Measurements from ENCODE around the gene FGD6. TPM values are rescaled to one million over a fixed set of nuclear protein-coding genes. Genes with fewer than 3 reads are reported as not detected.
A peak's percentile ranks its signal among the peaks of the same experiment; 100 is the strongest.
"Not testable (repeated sequence)": the region's sequence is repeated elsewhere in the genome, so short reads cannot be mapped to it uniquely, and the experiment has no call there.

FGD6 gene
- total and polyA plus RNA-seq, 12 donors, result 1.2 to 33.4 (median 21.6) TPM

- WGBS, 2 donors, result 46 to 54% methylated on average over 11 of the region's 11 CpGs
- no peak for TF ChIP-seq CTCF (IDR thresholded peaks at IDR 0.05)
- H3K9me3 ChIP-seq, result no peaks in the 10 kb centered on the region
- peaks cover 0 to 31% (median 13%) of the 10 kb centered on the region in 9 donors for H3K4me1 ChIP-seq
- H3K4me3 ChIP-seq, result no peak overlapping the region
- ATAC-seq, result peak; percentile 18 to 76 (median 57)
- H3K36me3 ChIP-seq, result peaks cover 0 to 44% (median 9%) of the 10 kb centered on the region in 9 donors
- peak overlapping the region; percentile 14 to 74 (median 53) for H3K27ac ChIP-seq
- intact Hi-C loops (cut with DNase I), result no loop called here
- DNase-seq, result no peak
- no peaks in the 10 kb centered on the region for H3K27me3 ChIP-seq
These were observed 116.7 kb downstream of the FGD6 start for GRCh38 chr12:95100264-95101190.

- Histone ChIP-seq H3K27ac (peak overlapping the region in 3 of 10 donors; percentile 59 to 74 (median 73)), H3K9me3 (no peaks in the 10 kb centered on the region), H3K27me3 (no peaks in the 10 kb centered on the region), H3K36me3 (peaks cover 0 to 33% (median 6%) of the 10 kb centered on the region in 9 donors), H3K4me3 (no peak overlapping the region), H3K4me1 (peaks cover 0 to 31% (median 13%) of the 10 kb centered on the region in 9 donors)
- WGBS, 2 donors, result 98% methylated on average over 4 of the region's 4 CpGs
- intact Hi-C loops (cut with DNase I), result no loop called here
- ATAC-seq (no peak), DNase-seq (no peak)
- TF ChIP-seq CTCF (IDR thresholded peaks at IDR 0.05), result no peak
These were observed 117.9 kb downstream of the FGD6 start for GRCh38 chr12:95099270-95099790.

- Histone ChIP-seq H3K9me3 (no peaks in the 10 kb centered on the region), H3K27me3 (no peaks in the 10 kb centered on the region), H3K4me3 (no peak overlapping the region), H3K27ac (peak overlapping the region in 8 of 10 donors; percentile 9 to 80 (median 46)), H3K4me1 (peaks cover 0 to 31% (median 13%) of the 10 kb centered on the region in 9 donors), H3K36me3 (peaks cover 0 to 35% (median 8%) of the 10 kb centered on the region in 9 donors)
- no peak for TF ChIP-seq CTCF (IDR thresholded peaks at IDR 0.05)
- intact Hi-C loops (cut with DNase I), result no loop called here
- WGBS, 2 donors, result 23 to 45% methylated on average over 3 of the region's 3 CpGs
- DNase-seq (no peak), ATAC-seq (peak in 6 of 8 donors; percentile 30 to 77 (median 66))
These were observed 120.4 kb downstream of the FGD6 start for GRCh38 chr12:95096852-95097251.

- WGBS, 2 donors, result 44 to 53% methylated on average over 2 of the region's 2 CpGs
- Histone ChIP-seq H3K4me3 (no peak overlapping the region), H3K36me3 (peaks cover 0 to 40% (median 8%) of the 10 kb centered on the region in 9 donors), H3K27me3 (no peaks in the 10 kb centered on the region), H3K9me3 (no peaks in the 10 kb centered on the region), H3K4me1 (peaks cover 0 to 31% (median 13%) of the 10 kb centered on the region in 9 donors), H3K27ac (peak overlapping the region in 8 of 10 donors; percentile 9 to 80 (median 46))
- intact Hi-C loops (cut with DNase I), result no loop called here
- DNase-seq (no peak), ATAC-seq (peak in 2 of 8 donors; percentile 32 to 39)
- no peak for TF ChIP-seq CTCF (IDR thresholded peaks at IDR 0.05)
These were observed 120.9 kb downstream of the FGD6 start for GRCh38 chr12:95096378-95096777.

GRCh38 chr12:95095866-95096265 lies 121.4 kb downstream of the FGD6 start:
- Histone ChIP-seq H3K36me3 (peaks cover 0 to 45% (median 11%) of the 10 kb centered on the region in 9 donors), H3K27ac (peak overlapping the region in 4 of 10 donors; percentile 38 to 80 (median 64)), H3K4me1 (peaks cover 0 to 31% (median 13%) of the 10 kb centered on the region in 9 donors)
- intact Hi-C loops (cut with DNase I); H3K4me3 ChIP-seq; ATAC-seq; H3K9me3 ChIP-seq; H3K27me3 ChIP-seq; DNase-seq: not testable (repeated sequence)
- 88 to 98% methylated on average over 2 of the region's 2 CpGs for WGBS, 2 donors
